Loucy (cell line): Measurements from ENCODE around the gene MT1B.

Experiments
- EZH2phosphoT487 ChIP-seq: fragments of 200-600 bp; IDR thresholded peaks from 2 replicates; pipeline ENCODE4 v1.6.1; 2018; ENCODE audit warnings: antibody characterized with exemption, mild to moderate bottlenecking, moderate library complexity, borderline replicate concordance
- TF ChIP-seq, protein P1 (sequence below): fragments of 200-600 bp; sonication (generic); conservative IDR thresholded peaks from 2 replicates; pipeline ENCODE4 v1.5.1; 2014; ENCODE audit warnings: mild to moderate bottlenecking, antibody characterized with exemption, low read length

DNA sequence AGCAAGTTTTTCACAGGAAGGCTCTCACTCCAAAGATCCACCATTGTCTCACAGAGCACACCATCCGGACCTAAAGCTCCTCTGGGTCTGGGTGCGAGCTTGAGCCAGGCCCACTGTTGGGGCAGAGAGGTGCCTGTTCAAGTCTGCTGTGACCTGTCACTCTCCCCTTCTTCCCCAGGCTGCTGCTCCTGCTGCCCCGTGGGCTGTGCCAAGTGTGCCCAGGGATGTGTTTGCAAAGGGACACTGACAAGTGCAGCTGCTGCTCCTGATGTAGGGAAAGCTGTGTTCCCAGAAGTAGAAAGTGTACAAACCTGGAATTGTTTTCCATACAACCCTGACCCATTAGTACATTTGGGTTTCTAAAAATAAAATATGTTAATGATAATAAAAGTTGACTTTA lies 25.8 kb downstream of the MT1B start:
- TF ChIP-seq, protein P1, sequence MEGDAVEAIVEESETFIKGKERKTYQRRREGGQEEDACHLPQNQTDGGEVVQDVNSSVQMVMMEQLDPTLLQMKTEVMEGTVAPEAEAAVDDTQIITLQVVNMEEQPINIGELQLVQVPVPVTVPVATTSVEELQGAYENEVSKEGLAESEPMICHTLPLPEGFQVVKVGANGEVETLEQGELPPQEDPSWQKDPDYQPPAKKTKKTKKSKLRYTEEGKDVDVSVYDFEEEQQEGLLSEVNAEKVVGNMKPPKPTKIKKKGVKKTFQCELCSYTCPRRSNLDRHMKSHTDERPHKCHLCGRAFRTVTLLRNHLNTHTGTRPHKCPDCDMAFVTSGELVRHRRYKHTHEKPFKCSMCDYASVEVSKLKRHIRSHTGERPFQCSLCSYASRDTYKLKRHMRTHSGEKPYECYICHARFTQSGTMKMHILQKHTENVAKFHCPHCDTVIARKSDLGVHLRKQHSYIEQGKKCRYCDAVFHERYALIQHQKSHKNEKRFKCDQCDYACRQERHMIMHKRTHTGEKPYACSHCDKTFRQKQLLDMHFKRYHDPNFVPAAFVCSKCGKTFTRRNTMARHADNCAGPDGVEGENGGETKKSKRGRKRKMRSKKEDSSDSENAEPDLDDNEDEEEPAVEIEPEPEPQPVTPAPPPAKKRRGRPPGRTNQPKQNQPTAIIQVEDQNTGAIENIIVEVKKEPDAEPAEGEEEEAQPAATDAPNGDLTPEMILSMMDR: no peak
- TF ChIP-seq EZH2phosphoT487: no peak
